Suprapubic skin (tissue), 4 donors: ENCODE data around the gene VSNL1. TPM values are rescaled to one million over a fixed set of nuclear protein-coding genes. Genes with fewer than 3 reads are reported as not detected.

Source experiments
- DNase-seq, 2 donors: peaks; one replicate each; pipeline ENCODE4 v3.0.0-alpha.2; 2019; ENCODE audit warnings: low spot score in 2 of 2
- H3K27ac ChIP-seq: fragments of 200-600 bp; sonication (generic); one replicate; pipeline ENCODE4 v1.5.1; 2019
- H3K27me3 ChIP-seq: fragments of 200-600 bp; sonication (generic); one replicate; pipeline ENCODE4 v1.5.1; 2019
- H3K36me3 ChIP-seq: fragments of 200-600 bp; sonication (generic); one replicate; pipeline ENCODE4 v1.5.1; 2019
- H3K4me1 ChIP-seq: fragments of 200-600 bp; sonication (generic); one replicate; pipeline ENCODE4 v1.5.1; 2019
- H3K4me3 ChIP-seq: fragments of 200-600 bp; sonication (generic); one replicate; pipeline ENCODE4 v1.5.1; 2019; ENCODE audit warnings: mild to moderate bottlenecking
- H3K9me3 ChIP-seq: fragments of 200-600 bp; sonication (generic); one replicate; pipeline ENCODE4 v1.5.1; 2019
- EP300 ChIP-seq: sonication (generic); formaldehyde crosslinking; IDR thresholded peaks from one replicate; pipeline ENCODE4 v1.6.1; 2017; ENCODE audit warnings: antibody characterized with exemption
- POLR2A ChIP-seq, 2 donors: fragments of 450-650 bp; IDR thresholded peaks; one replicate each; pipeline ENCODE4 v1.6.1; 2017; ENCODE audit warnings: antibody characterized with exemption in 2 of 2, mild to moderate bottlenecking in 2 of 2, moderate library complexity in 2 of 2
- POLR2AphosphoS5 ChIP-seq, 3 donors: sonication (generic); formaldehyde crosslinking; IDR thresholded peaks; one replicate each; pipeline ENCODE4 v1.6.1; 2017; ENCODE audit warnings: antibody characterized with exemption in 3 of 3
- WGBS: methylation state at CpG from one replicate; pipeline ENCODE4 v1.1.5; 2018; 5-methylcytosine and 5-hydroxymethylcytosine counted together
- total RNA-seq, 4 donors: library from RNA; depleted of rRNA; stranded (reverse); fragments of >200 nt; gene quantifications; one replicate each; pipeline ENCODE4 v1.1.0, GENCODE V29; 2016
- TF ChIP-seq, protein P1 (sequence below), 2 donors: fragments of 200-600 bp in 1 of 2; fragments of 450-650 bp in 1 of 2; sonication (generic) in 1 of 2; IDR thresholded peaks; one replicate each; pipeline ENCODE4 v1.5.1; 2016 to 2019; ENCODE audit warnings: antibody characterized with exemption in 2 of 2, mild to moderate bottlenecking in 1 of 2, moderate library complexity in 1 of 2

The VSNL1 gene
- total RNA-seq, 4 donors from 2014 or later, result 6.0 to 18.8 (median 15.2) TPM

DNA sequence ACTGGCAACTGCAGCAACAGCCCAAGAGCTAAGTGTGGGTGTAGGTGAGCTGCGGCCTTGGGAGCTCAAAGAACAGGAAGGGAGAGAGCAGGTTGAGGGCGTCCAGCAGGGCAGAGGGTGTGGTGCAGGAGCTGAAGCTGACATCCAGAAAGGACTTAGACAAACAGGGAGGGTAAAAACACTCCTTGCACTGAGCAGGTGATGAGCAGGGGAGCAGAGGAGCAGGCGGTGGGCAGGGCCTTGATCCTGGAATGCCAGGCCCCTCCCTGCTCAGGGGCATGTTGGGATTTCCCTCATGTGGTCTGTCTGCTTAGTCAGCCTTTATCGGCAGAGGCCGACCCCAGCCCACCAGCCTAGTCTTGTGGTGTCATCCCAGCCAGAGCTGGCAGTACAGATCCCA is 63.6 kb downstream of the VSNL1 start:
- Histone ChIP-seq H3K27me3 (no peaks in the 10 kb centered on the region), H3K9me3 (no peaks in the 10 kb centered on the region), H3K36me3 (no peaks in the 10 kb centered on the region), H3K4me1 (no peaks in the 10 kb centered on the region), H3K4me3 (no peak overlapping the region), H3K27ac (no peak overlapping the region)
- WGBS, result 97% methylated on average over 5 of the region's 5 CpGs
- TF ChIP-seq POLR2AphosphoS5 (IDR thresholded peaks at IDR 0.05), result no peak
- DNase-seq, result no peak

DNA sequence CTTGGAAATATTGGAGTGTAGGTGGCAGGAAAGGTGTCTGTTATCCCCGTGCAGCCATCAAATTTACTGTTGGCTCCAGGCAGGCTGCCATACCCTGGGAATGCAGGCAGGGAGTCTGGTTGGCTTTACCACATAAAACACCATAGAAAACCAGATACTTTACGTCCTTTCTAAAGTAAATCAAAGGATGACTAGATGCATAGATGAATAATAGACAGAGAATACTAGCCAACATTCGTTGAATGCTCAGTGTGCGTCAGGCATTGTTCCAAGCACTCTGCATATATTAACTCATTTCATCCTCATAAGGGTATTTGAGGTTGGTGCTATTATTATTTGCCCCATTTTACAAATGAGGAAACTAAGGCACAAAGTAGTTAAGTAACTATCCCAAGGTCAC is 65.2 kb downstream of the VSNL1 start:
- no peak overlapping the region for H3K27ac ChIP-seq
- WGBS, result 80% methylated on average over 4 of the region's 4 CpGs
- no peak for TF ChIP-seq EP300
- no peak for TF ChIP-seq POLR2A (IDR thresholded peaks at IDR 0.05)
- TF ChIP-seq, protein P1, sequence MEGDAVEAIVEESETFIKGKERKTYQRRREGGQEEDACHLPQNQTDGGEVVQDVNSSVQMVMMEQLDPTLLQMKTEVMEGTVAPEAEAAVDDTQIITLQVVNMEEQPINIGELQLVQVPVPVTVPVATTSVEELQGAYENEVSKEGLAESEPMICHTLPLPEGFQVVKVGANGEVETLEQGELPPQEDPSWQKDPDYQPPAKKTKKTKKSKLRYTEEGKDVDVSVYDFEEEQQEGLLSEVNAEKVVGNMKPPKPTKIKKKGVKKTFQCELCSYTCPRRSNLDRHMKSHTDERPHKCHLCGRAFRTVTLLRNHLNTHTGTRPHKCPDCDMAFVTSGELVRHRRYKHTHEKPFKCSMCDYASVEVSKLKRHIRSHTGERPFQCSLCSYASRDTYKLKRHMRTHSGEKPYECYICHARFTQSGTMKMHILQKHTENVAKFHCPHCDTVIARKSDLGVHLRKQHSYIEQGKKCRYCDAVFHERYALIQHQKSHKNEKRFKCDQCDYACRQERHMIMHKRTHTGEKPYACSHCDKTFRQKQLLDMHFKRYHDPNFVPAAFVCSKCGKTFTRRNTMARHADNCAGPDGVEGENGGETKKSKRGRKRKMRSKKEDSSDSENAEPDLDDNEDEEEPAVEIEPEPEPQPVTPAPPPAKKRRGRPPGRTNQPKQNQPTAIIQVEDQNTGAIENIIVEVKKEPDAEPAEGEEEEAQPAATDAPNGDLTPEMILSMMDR (IDR thresholded peaks at IDR 0.05), result no peak
- no peak for TF ChIP-seq POLR2AphosphoS5 (IDR thresholded peaks at IDR 0.05)

DNA sequence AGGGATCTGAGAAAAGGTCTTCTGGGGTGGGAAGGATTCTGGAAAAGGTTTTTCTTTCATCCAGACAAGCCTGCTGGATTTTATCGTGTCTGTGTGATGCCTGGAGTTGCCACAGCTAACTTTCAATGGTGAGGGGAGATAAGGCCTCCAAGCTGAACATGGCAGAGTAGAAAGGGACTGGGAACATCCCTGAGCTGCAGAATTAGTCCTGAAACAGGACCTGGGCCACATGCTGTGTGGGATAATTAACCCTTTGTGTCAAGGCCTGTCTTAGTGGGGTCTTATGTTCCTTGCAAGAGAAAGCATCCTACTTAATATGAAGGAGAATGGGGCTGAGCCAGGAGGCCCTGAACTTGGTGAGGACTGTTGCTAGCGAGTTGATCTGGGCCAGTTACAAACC is 66.4 kb downstream of the VSNL1 start:
- Histone ChIP-seq H3K36me3 (no peaks in the 10 kb centered on the region), H3K9me3 (no peaks in the 10 kb centered on the region), H3K4me1 (no peaks in the 10 kb centered on the region), H3K4me3 (no peak overlapping the region), H3K27me3 (no peaks in the 10 kb centered on the region), H3K27ac (no peak overlapping the region)
- TF ChIP-seq POLR2A (IDR thresholded peaks at IDR 0.05), result no peak
- TF ChIP-seq POLR2AphosphoS5 (IDR thresholded peaks at IDR 0.05), result no peak
- TF ChIP-seq, protein P1 (IDR thresholded peaks at IDR 0.05), result no peak
- 77% methylated on average over 2 of the region's 2 CpGs for WGBS
- DNase-seq, result no peak

More for the DNA sequence above, 65.2 kb downstream of the VSNL1 start:
- no peak for DNase-seq
- H3K4me3 ChIP-seq, result no peak overlapping the region
- H3K4me1 ChIP-seq, result no peaks in the 10 kb centered on the region
- H3K27me3 ChIP-seq, result no peaks in the 10 kb centered on the region
- H3K9me3 ChIP-seq, result no peaks in the 10 kb centered on the region
- H3K36me3 ChIP-seq, result no peaks in the 10 kb centered on the region

DNA sequence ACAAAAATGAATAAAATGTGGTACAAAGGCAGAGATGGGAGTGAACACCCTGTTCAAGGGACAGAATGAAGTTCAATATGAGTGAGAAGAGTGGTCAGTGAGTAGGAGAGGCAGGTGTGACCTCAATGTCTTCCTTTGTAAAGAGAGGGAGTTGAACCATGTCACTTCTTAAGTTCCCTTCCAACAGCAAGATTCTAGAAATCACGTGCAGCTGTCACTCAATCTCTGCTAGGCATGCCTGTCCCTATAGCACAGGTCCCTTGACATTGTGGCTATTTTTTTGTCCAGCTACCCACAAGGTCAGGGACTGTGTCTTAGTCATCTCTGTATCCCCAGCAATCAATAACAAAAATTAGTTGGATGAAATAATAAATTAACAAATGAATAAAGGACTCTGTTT is 66.9 kb downstream of the VSNL1 start:
- no peaks in the 10 kb centered on the region for H3K27me3 ChIP-seq
- no peaks in the 10 kb centered on the region for H3K4me1 ChIP-seq
- H3K4me3 ChIP-seq, result no peak overlapping the region
- 86% methylated on average over 1 of the region's 1 CpG for WGBS
- DNase-seq, result no peak
- H3K9me3 ChIP-seq, result no peaks in the 10 kb centered on the region
- no peaks in the 10 kb centered on the region for H3K36me3 ChIP-seq
- TF ChIP-seq POLR2A (IDR thresholded peaks at IDR 0.05) (no peak), EP300 (no peak), POLR2AphosphoS5 (IDR thresholded peaks at IDR 0.05) (no peak)
- TF ChIP-seq, protein P1 (IDR thresholded peaks at IDR 0.05), result no peak
- H3K27ac ChIP-seq, result no peak overlapping the region

DNA sequence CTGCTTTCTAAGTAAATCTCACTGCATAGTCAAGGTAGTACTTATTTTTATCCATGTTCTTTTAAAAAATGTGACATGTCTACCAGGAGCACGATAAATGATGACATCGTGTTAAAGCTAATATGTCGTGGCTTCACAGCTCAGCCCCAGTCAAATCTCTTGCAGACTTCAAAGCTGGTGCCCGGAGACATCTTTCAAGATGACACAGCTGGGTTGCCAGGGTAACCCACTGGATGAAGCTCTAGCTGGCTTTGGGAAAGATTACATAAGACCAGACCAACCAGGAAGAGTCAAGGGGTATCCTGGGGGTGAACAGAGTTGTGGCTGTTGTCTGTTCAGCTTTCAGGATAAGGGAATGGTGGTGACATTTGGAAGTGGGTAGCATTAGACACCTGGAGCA is 67.8 kb downstream of the VSNL1 start:
- no peak overlapping the region for H3K4me3 ChIP-seq
- no peaks in the 10 kb centered on the region for H3K36me3 ChIP-seq
- DNase-seq, result no peak
- 59% methylated on average over 4 of the region's 4 CpGs for WGBS
- TF ChIP-seq POLR2A (IDR thresholded peaks at IDR 0.05) (no peak), POLR2AphosphoS5 (IDR thresholded peaks at IDR 0.05) (no peak), EP300 (no peak)
- TF ChIP-seq, protein P1 (IDR thresholded peaks at IDR 0.05), result no peak
- H3K4me1 ChIP-seq, result no peaks in the 10 kb centered on the region
- H3K27me3 ChIP-seq, result no peaks in the 10 kb centered on the region
- no peak overlapping the region for H3K27ac ChIP-seq
- no peaks in the 10 kb centered on the region for H3K9me3 ChIP-seq

DNA sequence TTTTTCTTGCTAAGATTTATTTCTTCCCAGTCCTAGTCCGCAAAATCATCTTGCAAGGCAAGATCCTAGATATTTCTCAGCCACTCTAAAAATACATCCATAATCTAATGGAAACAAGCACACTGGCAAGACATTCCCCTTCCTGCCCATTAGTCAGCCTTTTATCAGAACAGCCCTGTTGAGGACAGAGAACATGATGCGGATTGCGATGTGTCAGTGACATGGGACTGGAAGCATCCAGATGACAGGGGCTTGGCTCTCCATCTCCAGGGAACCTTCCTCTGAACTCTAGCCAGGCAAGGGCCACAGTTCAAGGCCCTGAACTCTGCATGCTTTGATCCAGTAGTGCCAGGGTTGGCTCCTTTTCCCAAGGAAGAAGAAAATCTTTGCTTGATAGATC is 70.0 kb downstream of the VSNL1 start:
- H3K4me3 ChIP-seq, result no peak overlapping the region
- no peak overlapping the region for H3K27ac ChIP-seq
- no peaks in the 10 kb centered on the region for H3K4me1 ChIP-seq
- H3K27me3 ChIP-seq, result no peaks in the 10 kb centered on the region
- TF ChIP-seq, protein P1 (IDR thresholded peaks at IDR 0.05), result no peak
- TF ChIP-seq POLR2A (IDR thresholded peaks at IDR 0.05) (no peak), EP300 (no peak), POLR2AphosphoS5 (IDR thresholded peaks at IDR 0.05) (no peak)
- H3K9me3 ChIP-seq, result no peaks in the 10 kb centered on the region
- H3K36me3 ChIP-seq, result no peaks in the 10 kb centered on the region
- DNase-seq, result no peak
- 75% methylated on average over 3 of the region's 3 CpGs for WGBS
